GM23338 (cell line): ENCODE data around the gene KRT3. TPM values are rescaled to one million over a fixed set of nuclear protein-coding genes. Genes with fewer than 3 reads are reported as not detected.

Experiments used
- ATAC-seq: fragments of 200-7000 bp; cut with Tn5 transposase; 3 replicates; pipeline ENCODE4 v1.9.1; 2020
- DNase-seq: peaks from one replicate; pipeline ENCODE4 v3.0.0-alpha.2; 2015; ENCODE audit warnings: low spot score
- H2AFZ ChIP-seq: fragments of 200-600 bp; sonication (generic); 2 replicates; pipeline ENCODE4 v1.8.0; 2016; ENCODE audit warnings: antibody characterized with exemption, mild to moderate bottlenecking, moderate library complexity
- H3F3A ChIP-seq: fragments of 200-600 bp; sonication (generic); replicated peaks from 2 replicates; pipeline ENCODE4 v1.8.0; 2017; ENCODE audit warnings: antibody characterized with exemption, mixed run types, low read depth
- H3K27ac ChIP-seq: fragments of 200-600 bp; sonication (generic); 2 replicates; pipeline ENCODE4 v1.6.1; 2016; ENCODE audit warnings: low read depth
- H3K27me3 ChIP-seq: fragments of 200-600 bp; sonication (generic); 2 replicates; pipeline ENCODE4 v1.8.0; 2016; ENCODE audit warnings: mild to moderate bottlenecking, mixed run types, moderate library complexity; ENCODE audit not compliant: insufficient read depth
- H3K36me3 ChIP-seq: fragments of 200-600 bp; sonication (generic); 2 replicates; pipeline ENCODE4 v1.8.0; 2016; ENCODE audit warnings: mild to moderate bottlenecking; ENCODE audit not compliant: insufficient read depth
- H3K4me1 ChIP-seq: fragments of 200-600 bp; sonication (generic); 2 replicates; pipeline ENCODE4 v1.8.0; 2016; ENCODE audit warnings: mild to moderate bottlenecking, moderate library complexity; ENCODE audit not compliant: insufficient read depth
- H3K4me2 ChIP-seq: fragments of 200-600 bp; sonication (generic); 2 replicates; pipeline ENCODE4 v1.7.1; 2017; ENCODE audit warnings: mixed run types
- H3K4me3 ChIP-seq: fragments of 200-600 bp; sonication (generic); 2 replicates; pipeline ENCODE4 v1.6.1; 2016; ENCODE audit warnings: mixed run types
- H3K79me2 ChIP-seq: fragments of 200-600 bp; sonication (generic); replicated peaks from 2 replicates; pipeline ENCODE4 v1.8.0; 2017; ENCODE audit warnings: mild to moderate bottlenecking; ENCODE audit not compliant: insufficient read depth
- H3K9me2 ChIP-seq: fragments of 200-600 bp; sonication (generic); 2 replicates; pipeline ENCODE4 v1.8.0; 2017; ENCODE audit not compliant: insufficient read depth
- H4K20me1 ChIP-seq: fragments of 200-600 bp; sonication (generic); replicated peaks from 2 replicates; pipeline ENCODE4 v1.8.0; 2017; ENCODE audit warnings: mild to moderate bottlenecking; ENCODE audit not compliant: insufficient read depth
- H3K27ac Mint-ChIP-seq: 2 replicates; pipeline ENCODE4 v1.8.0; 2020; ENCODE audit warnings: inconsistent platforms, mild to moderate bottlenecking, moderate library complexity, mixed read lengths
- H3K27me3 Mint-ChIP-seq: 3 replicates; pipeline ENCODE4 v1.8.0; 2022; ENCODE audit warnings: low read depth, mild to moderate bottlenecking, moderate library complexity, mixed read lengths, inconsistent platforms; ENCODE audit not compliant: insufficient read depth, poor library complexity
- H3K36me3 Mint-ChIP-seq: 3 replicates; pipeline ENCODE4 v1.8.0; 2021; ENCODE audit warnings: low read depth, mild to moderate bottlenecking, inconsistent platforms, moderate library complexity, mixed read lengths
- H3K4me1 Mint-ChIP-seq: 3 replicates; pipeline ENCODE4 v1.8.0; 2020; ENCODE audit warnings: mild to moderate bottlenecking, inconsistent platforms, mixed read lengths
- H3K4me3 Mint-ChIP-seq: 3 replicates; pipeline ENCODE4 v1.8.0; 2021; ENCODE audit warnings: moderate library complexity, mild to moderate bottlenecking, inconsistent platforms, mixed read lengths
- H3K9me3 Mint-ChIP-seq: 3 replicates; pipeline ENCODE4 v1.8.0; 2020; ENCODE audit warnings: moderate library complexity, mild to moderate bottlenecking, inconsistent platforms, mixed read lengths
- CREB1 ChIP-seq: fragments of 250-450 bp; sonication (Bioruptor Pico); IDR thresholded peaks from 2 replicates; pipeline ENCODE4 v1.5.0; 2020; ENCODE audit warnings: low read depth, mild to moderate bottlenecking, moderate library complexity
- CTCF ChIP-seq, 2 experiments: fragments of 200-600 bp in 1 of 2; sonication (generic) in 1 of 2; conservative IDR thresholded peaks; 2 replicates each; pipeline versions ENCODE4 v1.5.1 to v1.6.1; 2016 to 2017; ENCODE audit warnings: antibody characterized with exemption in 2 of 2, low read depth in 2 of 2, mild to moderate bottlenecking in 2 of 2, moderate library complexity in 1 of 2
- ETS1 ChIP-seq: IDR thresholded peaks from 2 replicates; pipeline ENCODE4 v1.6.1; 2016; ENCODE audit warnings: antibody characterized with exemption
- EZH2 ChIP-seq: fragments of 200-600 bp; sonication (generic); IDR thresholded peaks from one replicate; pipeline ENCODE4 v1.8.0; 2017; ENCODE audit warnings: antibody characterized with exemption, mild to moderate bottlenecking, low read depth; ENCODE audit not compliant: unreplicated experiment
- EZH2phosphoT487 ChIP-seq: fragments of 200-600 bp; sonication (generic); IDR thresholded peaks from one replicate; pipeline ENCODE4 v1.8.1; 2018; ENCODE audit warnings: antibody characterized with exemption; ENCODE audit not compliant: unreplicated experiment
- JUNB ChIP-seq: IDR thresholded peaks from one replicate; pipeline ENCODE4 v1.6.1; 2016; ENCODE audit warnings: antibody characterized with exemption; ENCODE audit not compliant: unreplicated experiment
- NANOG ChIP-seq: IDR thresholded peaks from 2 replicates; pipeline ENCODE4 v1.6.1; 2016; ENCODE audit warnings: antibody characterized with exemption, borderline replicate concordance
- POLR2AphosphoS5 ChIP-seq: IDR thresholded peaks from 2 replicates; pipeline ENCODE4 v1.6.1; 2016; ENCODE audit warnings: antibody characterized with exemption, low read depth
- REST ChIP-seq: IDR thresholded peaks from one replicate; pipeline ENCODE4 v1.6.1; 2018; ENCODE audit warnings: antibody characterized with exemption; ENCODE audit not compliant: unreplicated experiment
- STAT1 ChIP-seq: IDR thresholded peaks from one replicate; pipeline ENCODE4 v1.6.1; 2016; ENCODE audit warnings: antibody characterized with exemption; ENCODE audit not compliant: unreplicated experiment
- ZNF114 ChIP-seq: fragments of 250-450 bp; sonication (Bioruptor Pico); IDR thresholded peaks from 2 replicates; pipeline ENCODE4 v1.5.0; 2020; ENCODE audit warnings: mild to moderate bottlenecking, moderate library complexity
- ZNF331 ChIP-seq: fragments of 250-450 bp; sonication (Bioruptor Pico); IDR thresholded peaks from 2 replicates; pipeline ENCODE4 v1.5.0; 2020; ENCODE audit warnings: low read depth, mild to moderate bottlenecking, moderate library complexity
- ZNF462 ChIP-seq: fragments of 250-450 bp; sonication (Bioruptor Pico); IDR thresholded peaks from 2 replicates; pipeline ENCODE4 v1.5.0; 2020; ENCODE audit warnings: mild to moderate bottlenecking, moderate library complexity
- polyA plus RNA-seq: library from polyadenylated mRNA; unstranded; fragments of >200 nt; fragmentation: Nextera tagmentation; extraction: Ambion mirVana; gene quantifications from 2 replicates; pipeline ENCODE4 v1.2.1, GENCODE V29; 2016
- total RNA-seq: library from RNA; depleted of rRNA; stranded (reverse); fragments of >200 nt; shearing (Covaris generic); gene quantifications from 2 replicates; pipeline ENCODE4 v1.2.3, GENCODE V29; 2014

Gene KRT3
- total and polyA plus RNA-seq, 2 experiments from 2014 or later: not detected

GRCh38 chr12:52765702-52766101 is 30.2 kb downstream of the KRT3 start:
- no peak overlapping the region for H3K4me3 Mint-ChIP-seq

More at GRCh38 chr12:52765702-52766101, 30.2 kb downstream of the KRT3 start:
- Histone ChIP-seq H3K27ac (no peak overlapping the region), H3K9me2 (0 out of 2 replicates have a peak, but pooled peaks cover 6% of the 10 kb centered on the region), H3K4me2 (no peak overlapping the region), H3K4me3 (no peak overlapping the region), H3K27me3 (no peaks in the 10 kb centered on the region), H3F3A (no peaks in the 10 kb centered on the region), H3K36me3 (no peaks in the 10 kb centered on the region; the same call in 1 of the 2 replicates), H3K79me2 (no peaks in the 10 kb centered on the region), H2AFZ (no peak overlapping the region), H3K4me1 (no peaks in the 10 kb centered on the region), H4K20me1 (no peaks in the 10 kb centered on the region)
- no peaks in the 10 kb centered on the region for H3K4me1 Mint-ChIP-seq
- H3K36me3 Mint-ChIP-seq: peaks cover 5% of the 10 kb centered on the region
- no peak overlapping the region for H3K27ac Mint-ChIP-seq
- ATAC-seq: no peak
- peaks cover 6% of the 10 kb centered on the region for H3K27me3 Mint-ChIP-seq
- no peak for DNase-seq
- TF ChIP-seq ETS1 (no peak), REST (no peak), JUNB (no peak), CREB1 (CRISPR knock-in tag) (no peak), EZH2phosphoT487 (no peak), STAT1 (no peak), POLR2AphosphoS5 (no peak), ZNF114 (no peak), ZNF462 (CRISPR knock-in tag) (no peak), EZH2 (no peak), ZNF331 (CRISPR knock-in tag) (no peak), CTCF (conservative IDR thresholded peaks at IDR 0.05; ENCODE audit: low read depth in 2 of 2) (no peak), NANOG (no peak)
- peaks cover 20% of the 10 kb centered on the region for H3K9me3 Mint-ChIP-seq
